Fibroblast of gingiva (primary cell): ENCODE results near the gene KASH5.
"Not testable (repeated sequence)": the region's sequence is repeated elsewhere in the genome, so short reads cannot be mapped to it uniquely, and the experiment has no call there.

ENCODE experiments used
- DNase-seq: peaks from one replicate; pipeline ENCODE4 v3.0.0-alpha.2; 2011; ENCODE audit warnings: low read depth

Gene KASH5

GRCh38 chr19:49439836-49440235 is 51.8 kb downstream of the KASH5 start:
- DNase-seq: no peak

- DNase-seq: no peak
These were observed 52.6 kb downstream of the KASH5 start for GRCh38 chr19:49440439-49441209.

- DNase-seq: no peak
These were observed 53.3 kb downstream of the KASH5 start, which contains the start of gene SLC17A7 for GRCh38 chr19:49441210-49441959. TSS of gene SLC17A7 (minus strand) at chr19:49441527. CDS start at chr19:49441379, 148 bp downstream.

GRCh38 chr19:49441960-49442350 is 53.9 kb downstream of the KASH5 start:
- DNase-seq: no peak

- DNase-seq: no peak
These were observed 54.3 kb downstream of the KASH5 start for GRCh38 chr19:49442354-49442753.

- DNase-seq: peak; percentile 88
These were observed 54.8 kb downstream of the KASH5 start for GRCh38 chr19:49442771-49443365.

DNA sequence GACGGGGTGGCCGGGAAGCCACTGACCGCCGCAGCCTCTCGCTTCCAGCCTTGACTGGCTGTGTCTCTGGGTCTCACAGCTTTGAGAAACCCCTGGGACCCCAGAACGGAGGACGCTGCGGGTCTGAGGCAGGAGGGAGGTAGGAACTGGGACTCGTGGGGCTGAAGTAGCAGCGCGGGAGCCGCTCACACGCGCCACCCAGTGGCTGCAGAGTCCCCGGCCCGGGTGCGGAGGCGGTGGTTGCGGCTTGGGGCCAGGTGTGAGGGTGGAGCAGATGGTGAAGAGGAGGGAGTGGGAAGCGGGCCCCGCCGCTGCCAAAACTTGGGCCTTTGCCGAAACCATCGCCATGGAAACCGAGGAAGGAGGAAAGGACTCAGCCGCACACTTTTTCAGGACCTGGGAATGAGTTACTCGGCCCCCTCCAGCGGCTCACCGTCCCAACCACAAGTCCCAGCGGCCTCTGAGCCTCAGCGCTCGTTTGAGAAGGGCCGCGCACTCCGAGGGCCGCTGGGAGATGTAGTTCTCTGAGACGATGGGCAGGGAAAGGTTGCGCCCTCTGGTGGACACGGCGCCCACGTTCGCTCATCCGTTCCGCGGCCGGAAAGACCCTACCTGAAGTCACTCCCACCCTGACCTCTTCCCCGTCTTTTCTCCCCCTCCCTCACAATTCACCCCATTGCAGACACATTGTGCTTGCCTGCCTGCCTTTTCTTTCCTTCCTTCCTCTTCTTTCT is 55.5 kb downstream of the KASH5 start:
- DNase-seq: peak; percentile 92

DNA sequence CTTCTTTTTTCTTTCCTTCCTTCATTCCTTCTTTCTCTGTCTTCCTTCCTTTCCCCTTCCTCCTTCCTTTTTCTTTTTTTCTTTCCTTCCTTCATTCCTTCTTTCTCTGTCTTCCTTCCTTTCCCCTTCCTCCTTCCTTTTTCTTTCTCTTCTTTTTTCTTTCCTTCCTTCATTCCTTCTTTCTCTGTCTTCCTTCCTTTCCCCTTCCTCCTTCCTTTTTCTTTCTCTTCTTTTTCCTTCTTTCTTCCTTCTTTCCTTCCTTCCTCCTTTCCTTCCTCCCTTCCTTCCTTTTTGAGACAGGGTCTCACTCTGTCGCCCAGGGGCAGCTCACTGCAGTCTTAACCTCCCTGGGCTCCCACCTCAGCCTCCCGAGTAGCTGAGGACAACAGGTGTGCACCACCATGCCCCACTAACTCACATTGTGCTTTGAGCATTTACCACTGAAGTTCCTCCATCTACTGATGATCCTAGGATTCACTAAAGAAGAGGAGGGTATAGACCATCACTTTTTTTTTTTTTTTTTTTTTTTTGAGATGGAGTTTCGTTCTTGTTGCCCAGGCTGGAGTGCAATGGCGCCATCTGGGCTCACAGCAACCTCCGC is 56.2 kb downstream of the KASH5 start:
- not testable (repeated sequence) for DNase-seq

- no peak for DNase-seq
These were observed 57.9 kb downstream of the KASH5 start for GRCh38 chr19:49445997-49446396.

DNA sequence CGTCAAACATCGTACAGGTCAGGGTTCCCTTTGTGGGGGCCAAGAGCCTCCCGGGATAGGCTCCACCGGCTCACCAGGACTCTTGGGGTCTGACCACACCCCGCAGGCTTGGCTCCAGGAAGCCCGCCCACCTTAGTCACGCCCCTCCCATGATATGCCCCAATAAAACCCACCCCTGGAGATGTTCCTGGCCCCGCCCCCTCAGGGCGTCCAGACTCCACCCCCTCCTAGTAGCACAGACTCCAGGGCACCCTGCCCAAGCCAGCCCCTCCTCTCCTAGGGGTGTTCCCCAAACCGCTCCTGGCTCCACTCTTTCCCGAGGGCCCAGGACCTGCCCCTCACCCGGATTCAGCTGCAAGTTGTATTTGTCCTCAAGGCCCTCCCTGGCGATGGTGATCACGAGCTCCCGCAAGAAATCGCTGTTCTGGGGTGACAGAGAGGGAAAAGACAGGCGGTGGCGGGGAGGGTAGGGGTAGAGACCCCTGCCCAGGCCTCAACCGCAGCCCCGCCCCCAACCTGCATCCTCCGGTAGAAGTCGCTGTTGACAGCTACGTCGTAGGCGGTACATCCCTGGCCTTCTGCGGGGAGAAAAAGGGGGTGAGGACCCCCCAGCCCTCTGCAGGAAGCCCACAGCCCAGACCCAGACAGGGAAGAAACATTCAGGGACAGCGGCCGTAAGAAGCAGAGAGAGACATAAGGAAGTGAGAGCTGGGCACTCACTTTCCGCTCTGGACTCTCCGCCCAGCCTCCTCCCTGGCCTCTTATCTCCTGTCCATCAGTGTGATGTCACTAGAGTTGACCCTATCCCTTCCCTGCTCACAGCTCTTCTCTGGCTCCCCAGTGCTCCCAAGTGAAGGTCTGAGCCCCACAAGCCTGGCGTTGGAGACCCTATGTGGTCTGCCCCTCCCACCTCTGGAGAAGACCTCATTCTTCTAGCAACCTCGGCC is 59.7 kb downstream of the KASH5 start:
- no peak for DNase-seq

- DNase-seq: no peak
These were observed 60.4 kb downstream of the KASH5 start for GRCh38 chr19:49448432-49448786.

- no peak for DNase-seq
These were observed 62.4 kb downstream of the KASH5 start for GRCh38 chr19:49450405-49450804.

DNA sequence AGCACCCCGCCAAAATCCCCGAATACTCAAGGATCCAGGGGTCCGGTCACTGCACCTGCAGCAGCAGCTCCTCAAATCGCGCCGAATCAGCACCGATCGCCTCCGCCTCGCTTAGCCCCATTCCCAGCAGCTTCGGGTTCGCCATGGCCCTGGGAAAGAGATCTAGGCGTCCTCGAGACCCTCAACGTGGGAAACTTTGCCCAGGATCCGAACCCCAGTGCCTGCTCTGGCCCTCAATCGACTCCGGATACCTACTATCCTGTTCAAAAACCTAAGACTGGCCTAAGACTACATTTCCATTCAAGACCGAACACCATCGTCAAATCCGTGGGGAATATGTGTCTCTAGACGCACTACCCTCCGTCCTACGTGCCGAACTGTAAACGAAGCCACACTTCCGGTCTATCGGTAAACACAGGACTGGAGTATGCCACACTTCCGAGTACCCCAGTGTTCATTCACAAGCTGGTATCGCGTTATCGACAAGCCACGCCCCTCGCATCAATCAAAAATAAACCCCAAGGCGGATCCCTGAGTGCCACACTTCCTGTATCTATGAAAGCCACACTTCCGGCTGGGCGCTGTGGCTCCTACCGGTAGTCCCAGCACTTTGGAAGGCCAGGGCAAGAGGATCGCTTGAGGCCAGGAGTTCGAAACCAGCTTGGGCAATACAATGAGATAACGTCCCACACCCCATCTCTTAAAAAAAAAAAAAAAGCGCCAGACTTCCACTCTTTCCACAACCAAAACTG is 63.6 kb downstream of the KASH5 start, which contains the start of gene PIH1D1:
PIH1D1 (minus strand) TSS at position 385 of the 752 bp plus-strand sequence; CDS start at position 145, 240 bp downstream.
- peak; percentile 99 for DNase-seq

- peak; percentile 98 for DNase-seq
These were observed 65.1 kb downstream of the KASH5 start, which contains the start of gene ALDH16A1 for GRCh38 chr19:49453013-49453756. TSS of gene ALDH16A1 (plus strand) at chr19:49453225. CDS start at chr19:49453332, 107 bp downstream.

DNA sequence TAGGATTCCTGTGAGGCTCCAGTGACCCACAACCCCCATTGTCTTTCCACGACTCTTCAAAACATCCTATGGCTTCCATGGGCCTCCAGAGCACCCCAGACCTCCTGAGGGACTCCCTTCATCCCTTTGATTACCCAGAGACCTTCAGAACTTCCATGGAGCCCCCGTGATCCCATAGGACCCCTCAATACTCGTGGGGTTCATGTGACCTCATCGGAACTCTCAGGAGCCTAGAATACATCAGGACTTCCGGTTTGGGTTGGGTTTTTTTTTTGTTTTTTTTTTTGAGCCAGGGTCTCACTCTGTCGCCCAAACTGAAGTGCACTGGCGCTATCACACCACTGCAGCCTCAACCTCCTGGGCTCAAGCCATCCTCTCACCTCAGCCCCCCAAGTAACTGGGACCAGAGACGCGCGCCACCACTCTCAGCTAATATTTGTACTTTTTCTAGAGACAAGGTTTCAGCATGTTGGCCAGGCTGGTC is 65.8 kb downstream of the KASH5 start:
- no peak for DNase-seq

GRCh38 chr19:49455773-49456172 is 67.7 kb downstream of the KASH5 start:
- DNase-seq: peak; percentile 91

DNA sequence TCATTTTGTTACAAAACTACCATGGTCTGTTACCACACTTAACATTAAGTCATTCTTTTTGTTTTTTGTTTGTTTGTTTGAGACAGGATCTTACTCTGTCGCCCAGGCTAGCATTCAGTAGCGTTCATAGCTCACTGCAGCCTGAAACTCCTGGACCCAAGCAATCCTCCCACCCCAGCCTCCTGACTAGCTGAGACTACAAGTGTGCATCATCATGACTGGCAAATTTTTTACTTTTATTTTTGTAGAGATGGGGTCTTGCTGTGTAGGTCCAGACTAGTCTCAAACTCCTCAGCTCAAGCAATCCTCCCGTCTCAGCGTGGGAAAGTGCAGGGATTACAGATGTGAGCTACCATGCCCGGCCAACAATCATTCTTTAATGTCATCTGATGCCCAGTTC is 68.3 kb downstream of the KASH5 start:
- DNase-seq: peak; percentile 81

DNA sequence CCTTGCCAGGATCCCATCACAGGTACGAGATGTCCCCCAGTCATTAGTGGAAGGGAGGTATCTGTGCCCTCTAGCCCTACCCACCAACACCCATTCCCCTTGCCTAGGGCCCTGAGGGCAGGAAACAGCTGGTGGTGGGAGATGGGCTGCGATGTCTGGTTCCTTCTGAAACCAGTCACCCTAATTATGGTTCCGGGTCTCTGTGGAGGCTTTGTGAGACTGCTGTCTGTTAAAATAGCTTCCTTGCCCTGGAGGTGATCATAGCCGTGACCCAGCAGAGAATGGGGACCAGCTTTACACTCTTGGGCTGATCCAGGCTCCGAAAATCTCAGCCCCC is 70.5 kb downstream of the KASH5 start:
- no peak for DNase-seq

DNA sequence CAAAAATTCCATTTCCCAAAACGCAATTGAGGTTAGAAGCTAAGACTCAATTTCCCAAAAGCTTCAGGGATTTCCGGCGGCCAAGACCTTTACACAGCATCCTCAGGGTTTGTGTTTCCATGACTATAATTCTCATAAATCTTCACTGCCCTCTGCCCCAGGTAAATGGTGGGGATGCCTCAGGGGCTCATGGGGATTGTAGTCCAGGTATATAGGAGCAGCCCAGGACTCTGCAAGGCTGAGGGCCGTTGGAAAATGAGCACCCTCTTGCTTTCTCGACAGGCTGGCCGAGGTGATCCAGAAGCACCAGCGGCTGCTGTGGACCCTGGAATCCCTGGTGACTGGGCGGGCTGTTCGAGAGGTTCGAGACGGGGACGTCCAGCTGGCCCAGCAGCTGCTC is 71.3 kb downstream of the KASH5 start:
- DNase-seq: no peak
